ENCODE results near the gene SOX6.

The SOX6 gene

GRCh38 chr11:16364254-16364653, 7.9 kb upstream of the SOX6 start:
- TF ChIP-seq, protein P1, sequence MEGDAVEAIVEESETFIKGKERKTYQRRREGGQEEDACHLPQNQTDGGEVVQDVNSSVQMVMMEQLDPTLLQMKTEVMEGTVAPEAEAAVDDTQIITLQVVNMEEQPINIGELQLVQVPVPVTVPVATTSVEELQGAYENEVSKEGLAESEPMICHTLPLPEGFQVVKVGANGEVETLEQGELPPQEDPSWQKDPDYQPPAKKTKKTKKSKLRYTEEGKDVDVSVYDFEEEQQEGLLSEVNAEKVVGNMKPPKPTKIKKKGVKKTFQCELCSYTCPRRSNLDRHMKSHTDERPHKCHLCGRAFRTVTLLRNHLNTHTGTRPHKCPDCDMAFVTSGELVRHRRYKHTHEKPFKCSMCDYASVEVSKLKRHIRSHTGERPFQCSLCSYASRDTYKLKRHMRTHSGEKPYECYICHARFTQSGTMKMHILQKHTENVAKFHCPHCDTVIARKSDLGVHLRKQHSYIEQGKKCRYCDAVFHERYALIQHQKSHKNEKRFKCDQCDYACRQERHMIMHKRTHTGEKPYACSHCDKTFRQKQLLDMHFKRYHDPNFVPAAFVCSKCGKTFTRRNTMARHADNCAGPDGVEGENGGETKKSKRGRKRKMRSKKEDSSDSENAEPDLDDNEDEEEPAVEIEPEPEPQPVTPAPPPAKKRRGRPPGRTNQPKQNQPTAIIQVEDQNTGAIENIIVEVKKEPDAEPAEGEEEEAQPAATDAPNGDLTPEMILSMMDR (IDR thresholded peaks at IDR 0.05; ENCODE audit: low read depth, low read length, missing control alignments), result no peak
- H3K4me3 ChIP-seq (ENCODE audit: low read depth, low read length), result no peak overlapping the region
- H3K27me3 ChIP-seq (replicated peaks), result no peaks in the 10 kb centered on the region
- no peak overlapping the region for H3K27ac ChIP-seq
- DNase-seq, result no peak
- in situ Hi-C loops (cut with HindIII; ENCODE audit: low pct_ligation_motif_present, low sequenced_read_pairs), result no loop called here
- H3K36me3 ChIP-seq (replicated peaks), result no peaks in the 10 kb centered on the region

DNA sequence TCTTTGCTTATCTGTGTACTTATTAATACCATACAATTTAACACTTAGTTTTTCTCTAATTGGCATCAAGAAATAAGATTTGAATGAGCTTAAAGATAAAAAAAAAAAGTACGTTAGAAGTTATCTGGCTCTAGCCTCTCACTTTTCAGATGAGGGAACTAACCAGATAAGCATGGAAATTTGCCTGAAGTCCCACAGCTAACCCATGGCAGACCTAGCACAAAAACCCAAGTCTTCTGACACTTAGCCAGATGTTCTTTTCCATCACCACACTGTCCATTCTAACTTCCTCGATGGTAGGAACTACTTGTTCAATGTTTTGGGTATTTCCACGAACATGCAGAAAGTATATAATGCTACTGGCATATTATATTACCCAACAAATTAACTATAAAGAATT, 7.4 kb upstream of the SOX6 start:
- TF ChIP-seq, protein P1 (IDR thresholded peaks at IDR 0.05; ENCODE audit: low read depth, low read length, missing control alignments), result no peak
- DNase-seq, result no peak
- H3K36me3 ChIP-seq (replicated peaks), result no peaks in the 10 kb centered on the region
- in situ Hi-C loops (cut with HindIII; ENCODE audit: low pct_ligation_motif_present, low sequenced_read_pairs), result no loop called here
- no peak overlapping the region for H3K4me3 ChIP-seq (ENCODE audit: low read depth, low read length)
- H3K27ac ChIP-seq, result no peak overlapping the region
- no peaks in the 10 kb centered on the region for H3K27me3 ChIP-seq (replicated peaks)

- no peak for DNase-seq
- no peak overlapping the region for H3K4me3 ChIP-seq (ENCODE audit: low read depth, low read length)
- TF ChIP-seq, protein P1 (IDR thresholded peaks at IDR 0.05; ENCODE audit: low read depth, low read length, missing control alignments), result no peak
- H3K27ac ChIP-seq, result no peak overlapping the region
- H3K36me3 ChIP-seq (replicated peaks), result no peaks in the 10 kb centered on the region
- in situ Hi-C loops (cut with HindIII; ENCODE audit: low pct_ligation_motif_present, low sequenced_read_pairs), result no loop called here
- no peaks in the 10 kb centered on the region for H3K27me3 ChIP-seq (replicated peaks)
Measured at GRCh38 chr11:16361108-16361865, 4.9 kb upstream of the SOX6 start.

- H3K27me3 ChIP-seq (replicated peaks), result no peaks in the 10 kb centered on the region
- H3K36me3 ChIP-seq (replicated peaks), result no peaks in the 10 kb centered on the region
- in situ Hi-C loops (cut with HindIII; ENCODE audit: low pct_ligation_motif_present, low sequenced_read_pairs), result no loop called here
- H3K4me3 ChIP-seq (ENCODE audit: low read depth, low read length), result no peak overlapping the region
- no peak overlapping the region for H3K27ac ChIP-seq
- TF ChIP-seq, protein P1 (IDR thresholded peaks at IDR 0.05; ENCODE audit: low read depth, low read length, missing control alignments), result no peak
- no peak for DNase-seq
Measured at GRCh38 chr11:16359369-16359768, 3.0 kb upstream of the SOX6 start.

- no peak for DNase-seq
- TF ChIP-seq, protein P1 (IDR thresholded peaks at IDR 0.05; ENCODE audit: low read depth, low read length, missing control alignments), result no peak
- Histone ChIP-seq H3K36me3 (replicated peaks) (no peaks in the 10 kb centered on the region), H3K27ac (no peak overlapping the region), H3K27me3 (replicated peaks) (no peaks in the 10 kb centered on the region), H3K4me3 (ENCODE audit: low read depth, low read length) (no peak overlapping the region)
- in situ Hi-C loops (cut with HindIII; ENCODE audit: low pct_ligation_motif_present, low sequenced_read_pairs), result no loop called here
Measured at GRCh38 chr11:16358726-16359125, 2.4 kb upstream of the SOX6 start.

DNA sequence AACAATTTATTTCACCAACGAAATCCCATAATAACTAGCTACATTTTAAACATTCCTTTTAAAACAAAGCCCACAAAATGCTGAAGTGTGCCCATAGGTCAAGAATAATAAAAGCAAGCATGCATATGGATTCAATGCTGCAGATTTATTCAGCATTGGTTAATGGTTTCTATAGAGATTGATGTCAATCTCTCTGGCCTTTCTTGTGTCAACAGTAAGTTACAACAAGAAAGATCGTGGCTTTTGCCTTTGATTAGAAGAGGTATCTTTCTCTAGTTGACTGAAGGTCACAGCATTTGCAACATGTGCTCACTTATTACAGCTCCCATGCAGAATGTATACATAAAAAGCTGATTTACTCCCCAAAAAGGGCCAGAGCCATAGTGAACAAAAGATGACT, 1.4 kb upstream of the SOX6 start:
- H3K36me3 ChIP-seq (replicated peaks), result no peaks in the 10 kb centered on the region
- no peak overlapping the region for H3K27ac ChIP-seq
- no peaks in the 10 kb centered on the region for H3K27me3 ChIP-seq (replicated peaks)
- DNase-seq, result no peak
- H3K4me3 ChIP-seq (ENCODE audit: low read depth, low read length), result no peak overlapping the region
- in situ Hi-C loops (cut with HindIII; ENCODE audit: low pct_ligation_motif_present, low sequenced_read_pairs), result no loop called here
- TF ChIP-seq, protein P1 (IDR thresholded peaks at IDR 0.05; ENCODE audit: low read depth, low read length, missing control alignments), result no peak

Data from brain microvascular endothelial cell (primary cell).